Measurements from ENCODE around the gene MAP2. TPM values are rescaled to one million over a fixed set of nuclear protein-coding genes. Genes with fewer than 3 reads are reported as not detected.

Gene MAP2
- total and polyA plus RNA-seq, 2 of the 13 experiments (the other 11 are each of a cell fraction or from before 2014, with no cell fraction given), result 0.08 TPM; not detected in 1

DNA sequence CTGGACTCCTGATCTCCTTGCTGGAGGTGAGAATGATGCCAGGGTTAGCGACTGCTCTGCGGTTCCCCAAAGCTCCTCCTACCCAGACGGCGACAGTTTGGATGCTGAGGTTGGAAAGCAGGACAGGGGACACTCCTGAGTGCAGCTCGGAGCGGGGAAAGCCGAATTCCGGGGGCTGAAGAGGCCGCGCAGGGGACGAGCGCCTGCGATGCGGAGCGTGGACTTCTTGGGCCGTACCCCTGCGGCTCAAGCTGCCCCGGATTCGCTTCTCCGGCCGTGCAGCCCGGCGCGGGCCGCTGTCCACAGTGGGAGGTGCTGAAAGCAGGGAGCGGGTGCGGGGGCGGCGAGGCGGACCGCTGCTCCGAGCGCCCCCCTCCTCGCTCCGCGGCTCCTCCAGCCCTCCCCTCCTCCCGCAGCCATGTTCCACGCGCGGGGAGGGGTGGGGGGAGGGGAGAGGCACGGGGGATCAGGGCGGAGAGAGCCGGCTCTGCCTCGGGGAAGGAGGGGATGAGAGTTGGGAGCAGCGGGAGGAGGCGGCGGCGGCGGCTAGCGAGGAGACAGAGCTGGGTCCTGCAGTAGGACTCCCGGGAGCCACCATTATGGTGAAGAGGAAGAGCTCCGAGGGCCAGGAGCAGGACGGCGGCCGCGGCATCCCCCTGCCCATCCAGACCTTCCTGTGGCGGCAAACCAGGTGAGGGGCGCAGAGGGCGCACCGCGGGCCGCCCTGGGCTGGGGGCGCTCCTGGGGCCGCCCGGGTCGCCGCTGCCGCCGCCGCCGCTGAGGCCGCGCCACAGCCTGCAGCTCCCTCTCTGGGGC lies 347.8 kb downstream of the MAP2 start, which contains the start of gene UNC80 (continued):
- TF ChIP-seq, protein P1, sequence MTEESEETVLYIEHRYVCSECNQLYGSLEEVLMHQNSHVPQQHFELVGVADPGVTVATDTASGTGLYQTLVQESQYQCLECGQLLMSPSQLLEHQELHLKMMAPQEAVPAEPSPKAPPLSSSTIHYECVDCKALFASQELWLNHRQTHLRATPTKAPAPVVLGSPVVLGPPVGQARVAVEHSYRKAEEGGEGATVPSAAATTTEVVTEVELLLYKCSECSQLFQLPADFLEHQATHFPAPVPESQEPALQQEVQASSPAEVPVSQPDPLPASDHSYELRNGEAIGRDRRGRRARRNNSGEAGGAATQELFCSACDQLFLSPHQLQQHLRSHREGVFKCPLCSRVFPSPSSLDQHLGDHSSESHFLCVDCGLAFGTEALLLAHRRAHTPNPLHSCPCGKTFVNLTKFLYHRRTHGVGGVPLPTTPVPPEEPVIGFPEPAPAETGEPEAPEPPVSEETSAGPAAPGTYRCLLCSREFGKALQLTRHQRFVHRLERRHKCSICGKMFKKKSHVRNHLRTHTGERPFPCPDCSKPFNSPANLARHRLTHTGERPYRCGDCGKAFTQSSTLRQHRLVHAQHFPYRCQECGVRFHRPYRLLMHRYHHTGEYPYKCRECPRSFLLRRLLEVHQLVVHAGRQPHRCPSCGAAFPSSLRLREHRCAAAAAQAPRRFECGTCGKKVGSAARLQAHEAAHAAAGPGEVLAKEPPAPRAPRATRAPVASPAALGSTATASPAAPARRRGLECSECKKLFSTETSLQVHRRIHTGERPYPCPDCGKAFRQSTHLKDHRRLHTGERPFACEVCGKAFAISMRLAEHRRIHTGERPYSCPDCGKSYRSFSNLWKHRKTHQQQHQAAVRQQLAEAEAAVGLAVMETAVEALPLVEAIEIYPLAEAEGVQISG (CRISPR knock-in tag; IDR thresholded peaks at IDR 0.05), result peak; percentile 87
- TF ChIP-seq, protein P2, sequence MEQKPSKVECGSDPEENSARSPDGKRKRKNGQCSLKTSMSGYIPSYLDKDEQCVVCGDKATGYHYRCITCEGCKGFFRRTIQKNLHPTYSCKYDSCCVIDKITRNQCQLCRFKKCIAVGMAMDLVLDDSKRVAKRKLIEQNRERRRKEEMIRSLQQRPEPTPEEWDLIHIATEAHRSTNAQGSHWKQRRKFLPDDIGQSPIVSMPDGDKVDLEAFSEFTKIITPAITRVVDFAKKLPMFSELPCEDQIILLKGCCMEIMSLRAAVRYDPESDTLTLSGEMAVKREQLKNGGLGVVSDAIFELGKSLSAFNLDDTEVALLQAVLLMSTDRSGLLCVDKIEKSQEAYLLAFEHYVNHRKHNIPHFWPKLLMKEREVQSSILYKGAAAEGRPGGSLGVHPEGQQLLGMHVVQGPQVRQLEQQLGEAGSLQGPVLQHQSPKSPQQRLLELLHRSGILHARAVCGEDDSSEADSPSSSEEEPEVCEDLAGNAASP (CRISPR knock-in tag; IDR thresholded peaks at IDR 0.05; ENCODE audit: borderline replicate concordance), result peak; percentile 94
- TF ChIP-seq EHMT2 (IDR thresholded peaks at IDR 0.05; ENCODE audit: borderline replicate concordance, low read depth, low read length) (peak; percentile 94; the same call in 1 of the 2 replicates), ZNF263 (CRISPR knock-in tag; IDR thresholded peaks at IDR 0.05) (peak; percentile 75), ZNF329 (CRISPR knock-in tag; IDR thresholded peaks at IDR 0.05; ENCODE audit: low read depth) (peak; percentile 90; the same call in 1 of the 2 replicates), SP1 (IDR thresholded peaks at IDR 0.05) (no peak), SP1 (CRISPR knock-in tag; IDR thresholded peaks at IDR 0.05) (no peak), FOSL1 (CRISPR knock-in tag; IDR thresholded peaks at IDR 0.05; ENCODE audit: borderline replicate concordance) (0 out of 2 replicates have a peak, but pooled peaks have one; percentile 29), KLF16 (CRISPR knock-in tag; IDR thresholded peaks at IDR 0.05) (peak in 1 of 2 experiments; percentile 99; a peak in 2 of 4 replicates), ISX (CRISPR knock-in tag; conservative IDR thresholded peaks at IDR 0.05) (peak; percentile 96), ZNF382 (CRISPR knock-in tag; IDR thresholded peaks at IDR 0.05; ENCODE audit: borderline replicate concordance) (no peak), DNMT1 (CRISPR knock-in tag; IDR thresholded peaks at IDR 0.05) (0 out of 2 replicates have a peak, but pooled peaks have one; percentile 59), ZNF788 (CRISPR knock-in tag; IDR thresholded peaks at IDR 0.05; ENCODE audit: borderline replicate concordance) (peak; percentile 52), KDM5A (IDR thresholded peaks at IDR 0.05; ENCODE audit: borderline replicate concordance, low read length) (no peak), SRSF4 (IDR thresholded peaks at IDR 0.05; ENCODE audit: low read depth, low read length, poor library complexity, severe bottlenecking) (no peak), ZNF496 (CRISPR knock-in tag; IDR thresholded peaks at IDR 0.05; ENCODE audit: insufficient replicate concordance) (no peak), NFRKB (IDR thresholded peaks at IDR 0.05) (no peak), ZNF446 (CRISPR knock-in tag; IDR thresholded peaks at IDR 0.05) (peak; percentile 81; the same call in 1 of the 2 replicates), ZMYM3 (CRISPR knock-in tag; IDR thresholded peaks at IDR 0.05) (no peak), POLR2G (IDR thresholded peaks at IDR 0.05; ENCODE audit: low read depth, low read length) (no peak), SMAD9 (CRISPR knock-in tag; IDR thresholded peaks at IDR 0.05) (peak; percentile 92; the same call in 1 of the 2 replicates), ZNF296 (CRISPR knock-in tag; conservative IDR thresholded peaks at IDR 0.05) (0 out of 2 replicates have a peak, but pooled peaks have one; percentile 49)
- TF ChIP-seq, protein P3, sequence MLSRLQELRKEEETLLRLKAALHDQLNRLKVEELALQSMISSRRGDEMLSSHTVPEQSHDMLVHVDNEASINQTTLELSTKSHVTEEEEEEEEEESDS (CRISPR knock-in tag; IDR thresholded peaks at IDR 0.05; ENCODE audit: borderline replicate concordance), result peak; percentile 77; the same call in 1 of the 2 replicates
- TF ChIP-seq, protein P4, sequence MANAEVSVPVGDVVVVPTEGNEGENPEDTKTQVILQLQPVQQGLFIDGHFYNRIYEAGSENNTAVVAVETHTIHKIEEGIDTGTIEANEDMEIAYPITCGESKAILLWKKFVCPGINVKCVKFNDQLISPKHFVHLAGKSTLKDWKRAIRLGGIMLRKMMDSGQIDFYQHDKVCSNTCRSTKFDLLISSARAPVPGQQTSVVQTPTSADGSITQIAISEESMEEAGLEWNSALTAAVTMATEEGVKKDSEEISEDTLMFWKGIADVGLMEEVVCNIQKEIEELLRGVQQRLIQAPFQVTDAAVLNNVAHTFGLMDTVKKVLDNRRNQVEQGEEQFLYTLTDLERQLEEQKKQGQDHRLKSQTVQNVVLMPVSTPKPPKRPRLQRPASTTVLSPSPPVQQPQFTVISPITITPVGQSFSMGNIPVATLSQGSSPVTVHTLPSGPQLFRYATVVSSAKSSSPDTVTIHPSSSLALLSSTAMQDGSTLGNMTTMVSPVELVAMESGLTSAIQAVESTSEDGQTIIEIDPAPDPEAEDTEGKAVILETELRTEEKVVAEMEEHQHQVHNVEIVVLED (CRISPR knock-in tag; IDR thresholded peaks at IDR 0.05; ENCODE audit: borderline replicate concordance), result peak; percentile 54; the same call in 1 of the 2 replicates

Data from HepG2 (cell line).